Gastrocnemius medialis (tissue), 4 donors: ENCODE data around the gene INPP4B. TPM values are rescaled to one million over a fixed set of nuclear protein-coding genes. Genes with fewer than 3 reads are reported as not detected.
"Not testable (repeated sequence)": the region's sequence is repeated elsewhere in the genome, so short reads cannot be mapped to it uniquely, and the experiment has no call there.

ENCODE experiments used
- ATAC-seq, 2 donors: fragments of 150-250 bp; one replicate each; pipeline ENCODE4 v1.9.1; 2016
- DNase-seq, 2 donors: peaks; one replicate each; pipeline ENCODE4 v3.0.0-alpha.2; 2019
- H3K27ac ChIP-seq, 4 donors: fragments of 200-600 bp; sonication (generic); 1 replicate in 1 of 4; 2 replicates in 3 of 4; pipeline ENCODE4 v1.5.1; 2016 to 2018; ENCODE audit warnings: mild to moderate bottlenecking in 2 of 4, moderate library complexity in 1 of 4
- H3K27me3 ChIP-seq, 3 donors: fragments of 200-600 bp; sonication (generic) in 2 of 3; 1 replicate in 1 of 3; 2 replicates in 2 of 3; pipeline versions ENCODE4 v1.5.1 to v1.6.0; 2016 to 2019; ENCODE audit warnings: mild to moderate bottlenecking in 1 of 3, moderate library complexity in 1 of 3
- H3K36me3 ChIP-seq, 2 donors: fragments of 200-600 bp; sonication (generic) in 1 of 2; one replicate each; pipeline ENCODE4 v1.5.1; 2017 to 2018
- H3K4me1 ChIP-seq, 2 donors: fragments of 200-600 bp; sonication (generic) in 1 of 2; one replicate each; pipeline ENCODE4 v1.5.1; 2016 to 2017; ENCODE audit warnings: mild to moderate bottlenecking in 2 of 2
- H3K4me3 ChIP-seq, 4 donors: fragments of 200-600 bp; sonication (generic) in 3 of 4; 1 replicate in 1 of 4; 2 replicates in 3 of 4; pipeline ENCODE4 v1.5.1; 2016 to 2019; ENCODE audit warnings: mild to moderate bottlenecking in 2 of 4
- H3K9me3 ChIP-seq, 3 donors: fragments of 200-600 bp; sonication (generic) in 2 of 3; 1 replicate in 1 of 3; 2 replicates in 2 of 3; pipeline ENCODE4 v1.5.1; 2016 to 2019
- POLR2A ChIP-seq, 2 donors: fragments of 450-650 bp; IDR thresholded peaks; one replicate each; pipeline ENCODE4 v1.6.1; 2017; ENCODE audit warnings: antibody characterized with exemption in 2 of 2, mild to moderate bottlenecking in 2 of 2, moderate library complexity in 2 of 2
- in situ Hi-C, 4 donors: fragments of 200-750 bp; cut with MboI; loops; one replicate each; pipeline versions ENCODE4 v1.15.0 to v1.8.0; 2017; ENCODE audit warnings: low sequenced_read_pairs in 4 of 4
- intact Hi-C: fragments of 100-400 bp; cut with DNase I; formaldehyde crosslinking; loops from one replicate; pipeline ENCODE4 v1.15.1; 2023; ENCODE audit warnings: low total_unique reads
- total RNA-seq, 4 donors: library from RNA; depleted of rRNA; stranded (reverse); fragments of >200 nt; gene quantifications; one replicate each; pipeline versions ENCODE4 v1.1.0 to v1.2.3, GENCODE V29; 2016
- TF ChIP-seq, protein P1 (sequence below), 5 experiments: fragments of 450-650 bp in 3 of 5; fragments of 200-600 bp in 2 of 5; sonication (generic) in 2 of 5; IDR thresholded peaks in 4 of 5; conservative IDR thresholded peaks in 1 of 5; 1 replicate in 4 of 5; 2 replicates in 1 of 5; pipeline ENCODE4 v1.5.1; 2016 to 2019; ENCODE audit warnings: antibody characterized with exemption in 5 of 5, mild to moderate bottlenecking in 3 of 5, moderate library complexity in 3 of 5

The INPP4B gene
- total RNA-seq, 4 donors from 2014 or later: 7.5 to 23.6 (median 9.1) TPM

DNA sequence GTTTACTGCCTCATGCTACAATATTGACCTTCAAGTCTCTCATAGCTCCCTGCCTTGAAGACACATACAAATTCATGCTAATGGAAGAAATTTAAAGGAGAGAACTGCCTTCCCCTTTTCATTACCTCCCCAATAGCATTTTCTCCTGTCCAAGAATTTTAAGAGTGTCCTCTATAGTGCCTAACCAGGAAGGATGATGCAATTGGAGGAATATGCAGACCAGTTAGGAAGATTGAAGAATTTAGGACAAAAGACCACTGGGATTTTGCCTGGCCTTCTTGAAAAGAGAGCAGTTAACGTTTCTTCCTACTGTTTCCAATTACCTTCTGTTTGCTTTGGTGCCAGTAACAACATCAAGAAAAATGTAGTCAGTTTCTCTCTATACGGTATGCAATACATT lies 443.9 kb downstream of the INPP4B start:
- H3K4me1 ChIP-seq: peaks cover 20 to 45% of the 10 kb centered on the region in 2 donors
- DNase-seq: no peak
- no peaks in the 10 kb centered on the region for H3K9me3 ChIP-seq
- peak overlapping the region; percentile 82 to 91 (median 86) for H3K27ac ChIP-seq
- H3K4me3 ChIP-seq: peak overlapping the region in 1 of 4 donors; percentile 61
- in situ Hi-C loops (no loop called here), intact Hi-C loops (loop anchor here (2.0 kb wide), 1 partner anchor 49 kb away; no protein-coding TSS in a partner anchor)
- ATAC-seq: no peak
- H3K27me3 ChIP-seq: no peaks in the 10 kb centered on the region
- TF ChIP-seq POLR2A (IDR thresholded peaks at IDR 0.05): no peak
- TF ChIP-seq, protein P1, sequence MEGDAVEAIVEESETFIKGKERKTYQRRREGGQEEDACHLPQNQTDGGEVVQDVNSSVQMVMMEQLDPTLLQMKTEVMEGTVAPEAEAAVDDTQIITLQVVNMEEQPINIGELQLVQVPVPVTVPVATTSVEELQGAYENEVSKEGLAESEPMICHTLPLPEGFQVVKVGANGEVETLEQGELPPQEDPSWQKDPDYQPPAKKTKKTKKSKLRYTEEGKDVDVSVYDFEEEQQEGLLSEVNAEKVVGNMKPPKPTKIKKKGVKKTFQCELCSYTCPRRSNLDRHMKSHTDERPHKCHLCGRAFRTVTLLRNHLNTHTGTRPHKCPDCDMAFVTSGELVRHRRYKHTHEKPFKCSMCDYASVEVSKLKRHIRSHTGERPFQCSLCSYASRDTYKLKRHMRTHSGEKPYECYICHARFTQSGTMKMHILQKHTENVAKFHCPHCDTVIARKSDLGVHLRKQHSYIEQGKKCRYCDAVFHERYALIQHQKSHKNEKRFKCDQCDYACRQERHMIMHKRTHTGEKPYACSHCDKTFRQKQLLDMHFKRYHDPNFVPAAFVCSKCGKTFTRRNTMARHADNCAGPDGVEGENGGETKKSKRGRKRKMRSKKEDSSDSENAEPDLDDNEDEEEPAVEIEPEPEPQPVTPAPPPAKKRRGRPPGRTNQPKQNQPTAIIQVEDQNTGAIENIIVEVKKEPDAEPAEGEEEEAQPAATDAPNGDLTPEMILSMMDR (IDR thresholded peaks at IDR 0.05 in 4 of 5, conservative IDR thresholded peaks at IDR 0.05 in 1 of 5): no peak
- H3K36me3 ChIP-seq: no peaks in the 10 kb centered on the region

DNA sequence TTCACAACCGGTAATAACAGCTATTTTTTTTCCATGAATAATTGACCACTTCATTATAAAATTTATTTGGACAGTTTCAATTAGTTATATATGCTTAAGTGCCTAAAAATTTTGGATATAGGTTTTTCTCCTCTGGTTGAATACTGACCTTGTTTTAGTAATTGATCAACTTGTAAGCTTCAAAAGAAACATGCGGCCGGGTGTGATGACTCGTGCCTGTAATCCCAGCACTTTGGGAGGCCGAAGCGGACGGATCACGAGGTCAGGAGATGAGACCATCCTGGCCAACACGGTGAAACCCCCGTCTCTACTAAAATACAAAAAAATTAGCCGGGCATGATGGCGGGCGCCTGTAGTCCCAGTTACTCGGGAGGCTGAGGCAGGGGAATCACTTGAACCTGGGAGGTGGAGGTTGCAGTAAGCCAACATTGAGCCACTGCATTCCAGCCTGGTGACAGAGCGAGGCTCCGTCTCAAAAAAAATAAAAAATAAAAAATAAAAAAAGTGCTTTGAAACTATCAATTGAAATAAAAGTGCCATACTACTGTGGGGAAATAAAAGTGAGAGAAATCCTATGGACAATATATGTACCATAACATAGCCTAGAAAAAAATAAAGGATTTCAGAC lies 448.6 kb downstream of the INPP4B start:
- in situ Hi-C loops, intact Hi-C loops: not testable (repeated sequence)

DNA sequence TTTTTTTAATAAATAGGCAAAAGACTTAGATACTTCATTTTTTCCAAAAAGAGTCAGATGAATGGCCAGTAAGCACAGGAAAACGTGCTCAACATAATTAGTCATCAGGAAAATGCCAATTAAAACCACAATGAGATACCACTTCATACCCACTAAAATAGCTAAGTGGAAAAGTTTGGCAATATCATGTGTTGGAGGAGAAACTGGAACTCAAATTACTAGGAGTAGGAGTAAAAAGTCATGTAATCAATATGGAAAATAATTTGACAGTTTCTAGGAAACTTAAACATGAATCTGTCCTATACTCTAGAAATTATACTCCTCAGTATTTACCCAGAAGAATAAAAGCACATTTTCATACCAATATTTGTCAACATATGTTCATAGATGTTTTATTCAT lies 449.8 kb downstream of the INPP4B start:
- Histone ChIP-seq H3K4me1 (no peaks in the 10 kb centered on the region), H3K4me3 (no peak overlapping the region), H3K27me3 (no peaks in the 10 kb centered on the region), H3K9me3 (no peaks in the 10 kb centered on the region), H3K27ac (no peak overlapping the region), H3K36me3 (no peaks in the 10 kb centered on the region)
- no peak for ATAC-seq
- in situ Hi-C loops: no loop called here
- intact Hi-C loops: no loop called here
- DNase-seq: no peak
- TF ChIP-seq POLR2A (IDR thresholded peaks at IDR 0.05): no peak
- TF ChIP-seq, protein P1 (IDR thresholded peaks at IDR 0.05 in 4 of 5, conservative IDR thresholded peaks at IDR 0.05 in 1 of 5): no peak

More for the DNA sequence above, 448.6 kb downstream of the INPP4B start:
- not testable (repeated sequence) for H3K9me3 ChIP-seq, H3K4me3 ChIP-seq, DNase-seq, ATAC-seq, H3K27me3 ChIP-seq, H3K27ac ChIP-seq, H3K36me3 ChIP-seq, H3K4me1 ChIP-seq

DNA sequence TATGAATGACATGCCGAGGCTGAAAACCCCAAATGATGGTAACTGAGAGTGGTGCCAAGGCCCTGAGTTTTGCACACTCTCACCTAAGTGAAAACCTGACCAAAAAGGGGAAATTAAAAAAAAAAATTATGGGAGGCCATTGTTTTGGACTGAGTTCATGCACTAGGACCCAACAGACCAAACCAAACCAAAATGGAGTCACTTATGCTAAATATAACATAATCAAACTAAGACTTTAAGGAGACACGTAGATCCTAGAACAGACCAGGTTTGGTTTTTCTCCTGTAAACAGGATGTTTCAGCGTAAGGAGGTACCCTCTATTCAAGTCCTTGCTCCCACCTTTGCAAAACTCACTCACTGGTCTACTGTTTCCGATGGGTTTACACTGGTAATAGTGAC lies 453.0 kb downstream of the INPP4B start:
- Histone ChIP-seq H3K9me3 (no peaks in the 10 kb centered on the region), H3K27me3 (no peaks in the 10 kb centered on the region), H3K4me1 (no peaks in the 10 kb centered on the region), H3K27ac (no peak overlapping the region), H3K36me3 (no peaks in the 10 kb centered on the region), H3K4me3 (no peak overlapping the region)
- DNase-seq (no peak), ATAC-seq (no peak)
- in situ Hi-C loops (no loop called here), intact Hi-C loops (no loop called here)
- TF ChIP-seq POLR2A (IDR thresholded peaks at IDR 0.05): no peak
- TF ChIP-seq, protein P1 (IDR thresholded peaks at IDR 0.05 in 4 of 5, conservative IDR thresholded peaks at IDR 0.05 in 1 of 5): no peak

DNA sequence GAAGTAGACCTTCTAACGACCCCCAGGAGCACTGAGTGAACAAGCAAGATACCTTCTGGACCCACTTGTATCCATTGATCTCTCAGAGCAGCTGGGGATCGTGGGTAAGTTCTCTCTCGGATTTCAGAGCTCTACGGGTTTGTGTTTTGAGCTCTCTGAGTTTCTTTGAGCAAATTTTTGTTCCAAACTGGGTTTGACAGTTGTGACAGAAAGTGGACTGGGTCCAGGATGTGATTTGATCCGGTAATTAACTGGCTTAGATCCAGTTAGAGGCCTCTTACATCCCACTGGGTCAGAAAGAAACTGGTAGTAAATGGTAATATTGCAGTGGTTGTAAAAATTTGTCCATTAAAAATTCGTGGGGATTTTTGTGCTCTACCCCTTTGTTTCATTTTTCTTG lies 459.2 kb downstream of the INPP4B start:
- in situ Hi-C loops (no loop called here), intact Hi-C loops (no loop called here)
- Histone ChIP-seq H3K36me3 (no peaks in the 10 kb centered on the region), H3K27ac (no peak overlapping the region), H3K4me1 (peaks cover 0 to 8% of the 10 kb centered on the region in 2 donors), H3K9me3 (no peaks in the 10 kb centered on the region), H3K4me3 (no peak overlapping the region), H3K27me3 (no peaks in the 10 kb centered on the region)
- no peak for DNase-seq
- no peak for TF ChIP-seq POLR2A (IDR thresholded peaks at IDR 0.05)
- no peak for ATAC-seq

DNA sequence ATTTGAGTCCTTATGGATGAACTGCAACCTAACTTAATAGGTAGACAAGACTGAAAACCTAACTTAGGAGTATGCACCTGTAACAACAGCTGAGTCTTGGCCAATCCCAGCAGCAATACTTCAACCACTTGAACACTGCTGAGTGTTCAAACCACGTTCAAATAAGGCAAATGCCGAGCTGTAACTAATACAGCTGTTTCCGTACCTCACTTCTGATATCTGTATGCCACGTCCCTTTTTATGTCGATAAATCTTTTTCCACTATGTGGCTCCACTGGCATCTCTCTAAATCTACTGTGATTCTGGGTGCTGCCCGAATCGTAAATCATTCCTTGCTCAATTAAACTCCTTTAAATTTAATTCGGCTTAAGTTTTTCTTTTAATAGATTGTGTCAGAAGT lies 459.7 kb downstream of the INPP4B start:
- no peak for TF ChIP-seq POLR2A (IDR thresholded peaks at IDR 0.05)
- intact Hi-C loops: no loop called here
- DNase-seq (no peak), ATAC-seq (no peak)
- no peak overlapping the region for H3K27ac ChIP-seq
- in situ Hi-C loops: no loop called here
- H3K27me3 ChIP-seq: no peaks in the 10 kb centered on the region
- no peaks in the 10 kb centered on the region for H3K9me3 ChIP-seq
- no peaks in the 10 kb centered on the region for H3K36me3 ChIP-seq
- no peak overlapping the region for H3K4me3 ChIP-seq
- H3K4me1 ChIP-seq: peaks cover 0 to 8% of the 10 kb centered on the region in 2 donors
